Measurements from ENCODE around the gene RRP8. TPM values are rescaled to one million over a fixed set of nuclear protein-coding genes. Genes with fewer than 3 reads are reported as not detected.

RRP8 gene
- total RNA-seq, 2 experiments from 2014 or later = 26.4 to 33.6 TPM

DNA sequence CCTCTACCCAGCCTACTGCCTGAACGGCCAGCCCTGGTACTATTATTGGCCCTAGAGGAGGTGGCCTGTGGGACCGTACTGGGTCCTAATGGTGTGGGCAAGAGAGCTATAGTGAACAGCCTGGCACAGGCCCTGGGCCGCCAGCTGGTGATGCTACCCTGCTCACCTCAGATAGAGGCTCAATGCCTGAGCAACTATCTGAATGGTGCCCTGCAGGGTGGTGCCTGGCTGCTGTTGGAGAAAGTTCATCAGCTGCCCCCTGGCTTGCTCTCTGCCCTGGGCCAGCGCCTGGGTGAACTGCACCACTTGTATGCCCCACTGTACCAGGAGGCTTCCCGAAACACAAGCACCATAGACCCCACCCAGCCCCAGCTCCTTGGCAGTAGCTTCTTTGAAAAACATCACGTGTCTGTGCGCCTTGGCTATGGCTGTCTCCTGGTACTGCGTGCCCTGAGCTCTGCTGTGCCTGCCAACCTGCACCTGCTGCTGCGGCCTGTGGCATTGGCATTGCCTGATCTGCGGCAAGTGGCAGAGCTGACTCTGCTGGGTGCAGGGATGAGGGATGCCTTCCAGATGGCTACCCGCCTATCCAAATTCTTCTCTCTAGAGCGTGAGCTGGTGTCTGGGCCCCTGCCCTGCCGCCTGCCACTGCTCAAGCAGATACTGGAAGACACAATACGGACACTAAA lies 57.4 kb downstream of the RRP8 start:
- Histone ChIP-seq H3K4me3 (ENCODE audit: low read depth, low read length, poor library complexity, severe bottlenecking) (no peak overlapping the region), H3K4me2 (ENCODE audit: low read length) (no peak overlapping the region), H3K79me2 (ENCODE audit: insufficient read depth, low read depth, low read length) (no peaks in the 10 kb centered on the region), H3K27ac (ENCODE audit: low read depth, low read length, poor library complexity, severe bottlenecking) (no peak overlapping the region), H4K20me1 (ENCODE audit: insufficient read depth, low read length) (no peaks in the 10 kb centered on the region), H3K36me3 (ENCODE audit: insufficient read depth, low read length) (0 out of 2 replicates have a peak, but pooled peaks cover 8% of the 10 kb centered on the region), H3K4me1 (ENCODE audit: insufficient read depth, low read length, poor library complexity, severe bottlenecking) (no peaks in the 10 kb centered on the region), H2AFZ (ENCODE audit: low read length) (no peak overlapping the region), H3K9me3 (ENCODE audit: low read length) (no peaks in the 10 kb centered on the region), H3K9me2 (ENCODE audit: insufficient read depth, low read length) (no peaks in the 10 kb centered on the region)
- TF ChIP-seq, protein P1, sequence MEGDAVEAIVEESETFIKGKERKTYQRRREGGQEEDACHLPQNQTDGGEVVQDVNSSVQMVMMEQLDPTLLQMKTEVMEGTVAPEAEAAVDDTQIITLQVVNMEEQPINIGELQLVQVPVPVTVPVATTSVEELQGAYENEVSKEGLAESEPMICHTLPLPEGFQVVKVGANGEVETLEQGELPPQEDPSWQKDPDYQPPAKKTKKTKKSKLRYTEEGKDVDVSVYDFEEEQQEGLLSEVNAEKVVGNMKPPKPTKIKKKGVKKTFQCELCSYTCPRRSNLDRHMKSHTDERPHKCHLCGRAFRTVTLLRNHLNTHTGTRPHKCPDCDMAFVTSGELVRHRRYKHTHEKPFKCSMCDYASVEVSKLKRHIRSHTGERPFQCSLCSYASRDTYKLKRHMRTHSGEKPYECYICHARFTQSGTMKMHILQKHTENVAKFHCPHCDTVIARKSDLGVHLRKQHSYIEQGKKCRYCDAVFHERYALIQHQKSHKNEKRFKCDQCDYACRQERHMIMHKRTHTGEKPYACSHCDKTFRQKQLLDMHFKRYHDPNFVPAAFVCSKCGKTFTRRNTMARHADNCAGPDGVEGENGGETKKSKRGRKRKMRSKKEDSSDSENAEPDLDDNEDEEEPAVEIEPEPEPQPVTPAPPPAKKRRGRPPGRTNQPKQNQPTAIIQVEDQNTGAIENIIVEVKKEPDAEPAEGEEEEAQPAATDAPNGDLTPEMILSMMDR (conservative IDR thresholded peaks at IDR 0.05; ENCODE audit: low read length) = no peak
- TF ChIP-seq EZH2phosphoT487 (IDR thresholded peaks at IDR 0.05; ENCODE audit: borderline replicate concordance, low read depth, low read length) = no peak
- intact Hi-C loops (cut with micrococcal nuclease; ENCODE audit: unreplicated experiment) = no loop called here
- CTCF ChIA-PET (ENCODE audit: unreplicated experiment) = no interaction called here
- POLR2A ChIA-PET = no interaction called here
- no TSS peak for BruUV-seq (replicated peaks)
- DNase-seq (ENCODE audit: low spot score) = no peak

Other genes starting within 250 kb of the RRP8 start
- 5.1 and 5.4 TPM in 2 replicates for gene SMPD1, start 213.1 kb downstream of the RRP8 start, total RNA-seq (2014; rRNA removed; shearing (Covaris generic))
- 11.5 and 11.9 TPM in 2 replicates for gene SMPD1, start 213.1 kb downstream of the RRP8 start, total RNA-seq (2022)
- 30.4 and 36.1 TPM in 2 replicates for gene APBB1, start 184.5 kb downstream of the RRP8 start, total RNA-seq (2014; rRNA removed; shearing (Covaris generic))
- 25.5 and 28.3 TPM in 2 replicates for gene APBB1, start 184.5 kb downstream of the RRP8 start, total RNA-seq (2022)
- gene HPX, start 162.6 kb downstream of the RRP8 start, total RNA-seq (2014; rRNA removed; shearing (Covaris generic)) = 0.16 TPM in 1 of 2 replicates, not detected in the other
- gene HPX, start 162.6 kb downstream of the RRP8 start, total RNA-seq (2022) = 1.2 and 5.2 TPM in 2 replicates
- 8.5 and 21.3 TPM in 2 replicates for gene TRIM3, start 129.7 kb downstream of the RRP8 start, total RNA-seq (2014; rRNA removed; shearing (Covaris generic))
- 14.7 and 15.5 TPM in 2 replicates for gene TRIM3, start 129.7 kb downstream of the RRP8 start, total RNA-seq (2022)
- 40.7 and 55.9 TPM in 2 replicates for gene ARFIP2, start 122.3 kb downstream of the RRP8 start, total RNA-seq (2014; rRNA removed; shearing (Covaris generic))
- 44.0 and 49.0 TPM in 2 replicates for gene ARFIP2, start 122.3 kb downstream of the RRP8 start, total RNA-seq (2022)
- 43.7 and 52.8 TPM in 2 replicates for gene TIMM10B, start 122.1 kb downstream of the RRP8 start, total RNA-seq (2014; rRNA removed; shearing (Covaris generic))
- gene TIMM10B, start 122.1 kb downstream of the RRP8 start, total RNA-seq (2022) = 49.9 and 54.6 TPM in 2 replicates
- 19.3 and 24.3 TPM in 2 replicates for gene DNHD1, start 106.3 kb downstream of the RRP8 start, total RNA-seq (2014; rRNA removed; shearing (Covaris generic))
- 52.7 and 56.6 TPM in 2 replicates for gene DNHD1, start 106.3 kb downstream of the RRP8 start, total RNA-seq (2022)
- gene ILK, start 158 bp upstream of the RRP8 start, total RNA-seq (2014; rRNA removed; shearing (Covaris generic)) = 52.0 and 64.8 TPM in 2 replicates
- gene ILK, start 158 bp upstream of the RRP8 start, total RNA-seq (2022) = 80.3 and 88.2 TPM in 2 replicates
- 97.0 and 117 TPM in 2 replicates for gene TAF10, start 8.6 kb upstream of the RRP8 start, total RNA-seq (2014; rRNA removed; shearing (Covaris generic))
- gene TAF10, start 8.6 kb upstream of the RRP8 start, total RNA-seq (2022) = 139 and 146 TPM in 2 replicates
- 11.9 and 16.6 TPM in 2 replicates for gene TPP1, start 15.8 kb upstream of the RRP8 start, total RNA-seq (2014; rRNA removed; shearing (Covaris generic))
- gene TPP1, start 15.8 kb upstream of the RRP8 start, total RNA-seq (2022) = 41.1 and 45.4 TPM in 2 replicates
- 0.67 and 1.1 TPM in 2 replicates for gene DCHS1, start 52.2 kb upstream of the RRP8 start, total RNA-seq (2014; rRNA removed; shearing (Covaris generic))
- gene DCHS1, start 52.2 kb upstream of the RRP8 start, total RNA-seq (2022) = 0.53 and 0.67 TPM in 2 replicates
- gene MRPL17, start 79.7 kb upstream of the RRP8 start, total RNA-seq (2014; rRNA removed; shearing (Covaris generic)) = 46.8 and 59.7 TPM in 2 replicates
- gene MRPL17, start 79.7 kb upstream of the RRP8 start, total RNA-seq (2022) = 43.0 and 44.0 TPM in 2 replicates
- 0.82 and 2.5 TPM in 2 replicates for gene OR2AG2, start 168.4 kb upstream of the RRP8 start, total RNA-seq (2014; rRNA removed; shearing (Covaris generic))
- gene OR2AG2, start 168.4 kb upstream of the RRP8 start, total RNA-seq (2022) = 1.7 and 1.9 TPM in 2 replicates
- not detected in 2 replicates for gene OR2AG1, start 179.4 kb upstream of the RRP8 start, total RNA-seq (2014; rRNA removed; shearing (Covaris generic))
- gene OR2AG1, start 179.4 kb upstream of the RRP8 start, total RNA-seq (2022) = not detected in 2 replicates
- gene OR6A2, start 196.1 kb upstream of the RRP8 start, total RNA-seq (2014; rRNA removed; shearing (Covaris generic)) = 0.95 and 2.2 TPM in 2 replicates
- gene OR6A2, start 196.1 kb upstream of the RRP8 start, total RNA-seq (2022) = 2.2 and 2.4 TPM in 2 replicates
- gene OR10A5, start 242.1 kb upstream of the RRP8 start, total RNA-seq (2014; rRNA removed; shearing (Covaris generic)) = not detected in 2 replicates
- gene OR10A5, start 242.1 kb upstream of the RRP8 start, total RNA-seq (2022) = not detected in 2 replicates